HTR-8/SVneo (cell line): ENCODE results near the gene TNFRSF1A.

Source experiments
- DNase-seq: peaks from one replicate; pipeline ENCODE4 v3.0.0; 2011; ENCODE audit warnings: low spot score, mixed read lengths; ENCODE audit not compliant: insufficient read length
- FAIRE-seq: peaks from 2 replicates; lab custom pipeline; 2011; peaks lifted over from hg19 to GRCh38; lab: Jason Lieb, UNC

Gene TNFRSF1A

GRCh38 chr12:6375269-6376078, 33.6 kb upstream of the TNFRSF1A start, which contains the start of gene SCNN1A:
TSS of gene SCNN1A (minus strand) at chr12:6375563. CDS start at chr12:6374783, 780 bp downstream.
- DNase-seq (no peak), FAIRE-seq (no peak)

GRCh38 chr12:6374786-6375160, 32.9 kb upstream of the TNFRSF1A start:
- FAIRE-seq = no peak
- DNase-seq = no peak

- no peak for DNase-seq
- FAIRE-seq = peak; percentile 9
Measured at GRCh38 chr12:6374028-6374785, 32.3 kb upstream of the TNFRSF1A start.

GRCh38 chr12:6373022-6373787, 31.3 kb upstream of the TNFRSF1A start:
- DNase-seq = no peak
- peak; percentile 20 for FAIRE-seq

- FAIRE-seq = peak; percentile 93
- DNase-seq = peak; percentile 96
Measured at GRCh38 chr12:6372403-6373003, 30.6 kb upstream of the TNFRSF1A start.

- DNase-seq (peak; percentile 98), FAIRE-seq (peak; percentile 98)
Measured at GRCh38 chr12:6370994-6371754, 29.3 kb upstream of the TNFRSF1A start.

- FAIRE-seq = peak; percentile 78
- DNase-seq = no peak
Measured at GRCh38 chr12:6370576-6370935, 28.7 kb upstream of the TNFRSF1A start.

GRCh38 chr12:6369916-6370575, 28.2 kb upstream of the TNFRSF1A start:
- no peak for FAIRE-seq
- DNase-seq = no peak

GRCh38 chr12:6368906-6369525, 27.1 kb upstream of the TNFRSF1A start:
- peak; percentile 69 for FAIRE-seq
- no peak for DNase-seq

GRCh38 chr12:6367969-6368892, 26.4 kb upstream of the TNFRSF1A start:
- DNase-seq (no peak), FAIRE-seq (peak; percentile 36)

- DNase-seq (no peak), FAIRE-seq (peak; percentile 91)
Measured at GRCh38 chr12:6367065-6367968, 25.4 kb upstream of the TNFRSF1A start.

GRCh38 chr12:6364044-6364374, 22.1 kb upstream of the TNFRSF1A start:
- DNase-seq (no peak), FAIRE-seq (peak; percentile 16)

- no peak for DNase-seq
- no peak for FAIRE-seq
Measured at GRCh38 chr12:6363330-6364043, 21.6 kb upstream of the TNFRSF1A start.

GRCh38 chr12:6363010-6363329, 21.1 kb upstream of the TNFRSF1A start:
- DNase-seq (no peak), FAIRE-seq (no peak)

- no peak for DNase-seq
Measured at GRCh38 chr12:6362403-6362802, 20.5 kb upstream of the TNFRSF1A start.

GRCh38 chr12:6361834-6362233, 20.0 kb upstream of the TNFRSF1A start:
- FAIRE-seq = peak; percentile 72
- no peak for DNase-seq

More at GRCh38 chr12:6362403-6362802, 20.5 kb upstream of the TNFRSF1A start:
- no peak for FAIRE-seq
